Adrenal gland (tissue), 5 donors: ENCODE results near the gene TMEM191C.
"Not testable (repeated sequence)": the region's sequence is repeated elsewhere in the genome, so short reads cannot be mapped to it uniquely, and the experiment has no call there.

Experiments used
- POLR2A ChIP-seq, 2 donors: fragments of 450-650 bp; IDR thresholded peaks; one replicate each; pipeline ENCODE4 v1.6.1; 2017; ENCODE audit warnings: antibody characterized with exemption in 2 of 2, mild to moderate bottlenecking in 2 of 2, moderate library complexity in 1 of 2
- TF ChIP-seq, protein P1 (sequence below), 6 experiments: fragments of 450-650 bp in 4 of 6; fragments of 200-600 bp in 2 of 6; sonication (generic) in 1 of 6; IDR thresholded peaks; 1 replicate in 5 of 6; 2 replicates in 1 of 6; pipeline versions ENCODE4 v1.5.1 to v1.8.0; 2016 to 2021; ENCODE audit warnings: antibody characterized with exemption in 6 of 6, mild to moderate bottlenecking in 2 of 6, moderate library complexity in 1 of 6
- donor health status: DM: no; HTN: no; CAD: no.

DNA sequence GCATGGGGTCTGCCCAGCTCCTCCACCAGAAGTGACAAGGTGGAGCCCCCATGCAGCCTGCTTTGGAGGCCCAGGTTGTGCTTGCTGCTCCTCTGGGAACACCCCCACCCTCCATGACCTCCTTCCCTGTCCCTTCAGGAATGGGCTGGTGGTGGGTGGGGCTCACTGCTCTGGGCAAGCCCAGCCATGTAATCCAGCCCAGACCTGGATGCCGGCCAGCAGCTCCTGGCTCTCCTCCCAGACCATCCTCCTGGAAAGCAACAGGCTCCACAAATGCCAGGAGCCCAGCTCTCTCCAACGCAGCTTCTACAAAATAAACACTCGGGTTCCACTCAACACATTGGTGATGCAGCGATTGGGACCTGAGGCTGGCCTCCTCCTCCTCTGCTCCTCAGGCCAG lies 30.8 kb downstream of the TMEM191C start:
- TF ChIP-seq, protein P1, sequence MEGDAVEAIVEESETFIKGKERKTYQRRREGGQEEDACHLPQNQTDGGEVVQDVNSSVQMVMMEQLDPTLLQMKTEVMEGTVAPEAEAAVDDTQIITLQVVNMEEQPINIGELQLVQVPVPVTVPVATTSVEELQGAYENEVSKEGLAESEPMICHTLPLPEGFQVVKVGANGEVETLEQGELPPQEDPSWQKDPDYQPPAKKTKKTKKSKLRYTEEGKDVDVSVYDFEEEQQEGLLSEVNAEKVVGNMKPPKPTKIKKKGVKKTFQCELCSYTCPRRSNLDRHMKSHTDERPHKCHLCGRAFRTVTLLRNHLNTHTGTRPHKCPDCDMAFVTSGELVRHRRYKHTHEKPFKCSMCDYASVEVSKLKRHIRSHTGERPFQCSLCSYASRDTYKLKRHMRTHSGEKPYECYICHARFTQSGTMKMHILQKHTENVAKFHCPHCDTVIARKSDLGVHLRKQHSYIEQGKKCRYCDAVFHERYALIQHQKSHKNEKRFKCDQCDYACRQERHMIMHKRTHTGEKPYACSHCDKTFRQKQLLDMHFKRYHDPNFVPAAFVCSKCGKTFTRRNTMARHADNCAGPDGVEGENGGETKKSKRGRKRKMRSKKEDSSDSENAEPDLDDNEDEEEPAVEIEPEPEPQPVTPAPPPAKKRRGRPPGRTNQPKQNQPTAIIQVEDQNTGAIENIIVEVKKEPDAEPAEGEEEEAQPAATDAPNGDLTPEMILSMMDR (IDR thresholded peaks at IDR 0.05), result not testable (repeated sequence)
- TF ChIP-seq POLR2A (IDR thresholded peaks at IDR 0.05), result not testable (repeated sequence)
